Inferior parietal cortex (tissue), 1 donor: Measurements from ENCODE around the gene RSF1.

Experiments used
- DNase-seq: peaks from one replicate; pipeline ENCODE4 v3.0.0-alpha.2; 2016; ENCODE audit errors: extremely low spot score

The RSF1 gene

GRCh38 chr11:77801477-77801876, 19.0 kb downstream of the RSF1 start:
- DNase-seq, result no peak

GRCh38 chr11:77800449-77800848, 20.1 kb downstream of the RSF1 start:
- no peak for DNase-seq

- DNase-seq, result no peak
These were observed 21.2 kb downstream of the RSF1 start for GRCh38 chr11:77799338-77799737.

DNA sequence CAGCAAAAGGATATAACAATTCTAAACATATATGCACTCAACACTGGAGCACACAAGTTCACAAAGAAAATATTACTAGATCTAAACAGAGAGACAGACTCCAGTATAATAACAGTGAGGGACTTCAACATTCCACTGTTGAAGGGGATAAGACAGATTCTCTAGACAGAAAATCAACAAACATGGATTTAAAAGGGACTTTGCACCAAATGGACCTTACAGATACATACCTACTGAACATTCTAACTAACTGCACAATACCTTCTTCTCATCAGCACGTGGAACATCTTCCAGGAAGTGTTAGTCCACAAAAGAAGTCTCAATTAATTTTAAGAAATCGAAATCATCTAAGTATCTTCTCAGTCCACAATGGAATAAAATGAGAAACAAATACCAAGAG, 26.6 kb downstream of the RSF1 start:
- no peak for DNase-seq

DNA sequence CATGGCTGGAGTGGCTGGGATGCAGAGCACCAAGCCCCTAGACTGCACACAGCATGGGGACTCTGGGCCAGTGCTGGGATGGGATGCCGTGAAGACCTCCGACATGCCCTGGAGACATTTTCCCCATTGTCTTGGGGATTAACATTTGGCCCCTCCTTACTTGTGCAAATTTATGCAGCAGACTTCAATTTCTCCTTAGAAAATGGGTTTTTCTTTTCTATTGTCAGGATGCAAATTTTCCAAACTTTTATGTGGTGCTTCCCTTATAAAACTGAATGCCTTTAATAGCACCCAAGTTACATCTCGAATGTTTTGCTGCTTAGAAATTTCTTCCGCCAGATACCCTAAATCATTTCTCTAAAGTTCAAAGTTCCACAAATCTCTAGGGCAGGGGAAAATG, 29.2 kb downstream of the RSF1 start:
- DNase-seq, result no peak

GRCh38 chr11:77789731-77790476, 30.6 kb downstream of the RSF1 start:
- DNase-seq, result no peak

DNA sequence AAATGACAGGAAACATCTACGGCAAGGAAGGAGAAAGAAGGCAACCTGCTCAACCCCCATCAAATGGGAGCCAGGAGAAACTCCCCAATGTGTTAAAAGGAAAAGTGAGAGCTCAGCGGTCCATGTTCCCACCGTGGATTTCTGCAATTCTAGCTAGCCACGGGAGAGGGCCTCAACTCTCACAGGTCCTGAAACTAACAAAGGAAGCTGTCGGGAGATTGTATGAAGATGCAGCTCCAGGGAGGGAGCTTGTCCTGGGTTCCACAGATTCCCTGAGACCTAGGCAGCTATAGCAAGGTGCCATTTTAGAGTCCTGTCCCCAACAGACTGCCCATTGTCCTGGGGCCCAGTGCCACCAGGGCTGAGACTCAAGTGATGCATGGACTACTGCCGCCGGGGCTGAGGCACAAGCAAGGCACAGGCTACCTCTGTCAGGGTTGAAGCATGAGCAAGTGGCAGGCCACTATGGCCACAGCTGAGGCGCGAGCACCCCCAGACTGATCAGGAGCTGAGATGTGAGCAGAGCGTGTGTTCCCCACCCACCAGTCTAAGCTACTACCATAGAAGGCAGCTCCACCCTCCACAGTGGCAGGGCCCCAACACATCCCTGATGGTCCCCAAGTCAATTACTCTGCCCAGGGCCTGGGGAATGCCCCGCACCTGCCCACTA, 31.3 kb downstream of the RSF1 start:
- DNase-seq, result no peak

- DNase-seq, result no peak
These were observed 36.0 kb downstream of the RSF1 start for GRCh38 chr11:77784572-77784971.

DNA sequence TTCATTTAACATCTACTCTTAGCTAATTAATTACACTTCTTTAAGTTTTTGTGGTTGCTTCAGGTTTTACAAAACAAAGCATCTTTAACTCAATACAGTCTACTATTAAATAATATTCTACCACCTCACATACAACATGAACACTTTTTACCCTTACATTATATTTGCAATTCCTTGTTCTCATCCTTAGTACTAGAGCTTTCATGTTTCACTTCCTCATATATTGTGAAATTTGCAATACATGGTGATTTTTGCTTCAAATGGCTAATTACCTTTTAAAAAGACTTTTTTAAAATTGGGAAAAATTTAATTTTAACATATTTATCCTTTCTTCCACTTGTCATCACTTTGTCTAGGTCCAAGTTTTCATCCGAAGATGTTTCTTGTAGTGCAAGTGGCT, 37.5 kb downstream of the RSF1 start:
- no peak for DNase-seq

- no peak for DNase-seq
These were observed 40.6 kb downstream of the RSF1 start for GRCh38 chr11:77779935-77780334.

GRCh38 chr11:77778549-77778948, 42.0 kb downstream of the RSF1 start:
- no peak for DNase-seq

- DNase-seq, result no peak
These were observed 42.4 kb downstream of the RSF1 start for GRCh38 chr11:77778118-77778517.

DNA sequence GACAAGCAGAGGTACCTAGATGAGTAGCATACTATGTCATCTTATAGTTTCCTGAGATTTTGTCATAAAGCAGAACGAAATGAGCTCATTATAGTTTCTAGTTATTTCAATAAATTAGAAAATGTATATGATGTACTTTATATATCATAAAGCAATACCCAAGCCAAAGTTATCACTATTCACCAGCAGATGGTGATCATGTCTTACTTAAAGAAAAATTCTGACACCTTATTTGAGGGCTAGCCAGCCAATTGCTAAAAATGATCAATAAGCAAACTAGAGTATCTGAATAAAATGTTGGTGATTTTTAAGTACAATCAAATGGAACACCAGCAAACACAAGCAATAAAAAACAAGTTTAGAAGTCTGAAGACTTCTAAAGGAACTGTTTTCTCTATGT, 44.1 kb downstream of the RSF1 start:
- DNase-seq, result no peak

GRCh38 chr11:77775936-77776335, 44.6 kb downstream of the RSF1 start:
- no peak for DNase-seq

DNA sequence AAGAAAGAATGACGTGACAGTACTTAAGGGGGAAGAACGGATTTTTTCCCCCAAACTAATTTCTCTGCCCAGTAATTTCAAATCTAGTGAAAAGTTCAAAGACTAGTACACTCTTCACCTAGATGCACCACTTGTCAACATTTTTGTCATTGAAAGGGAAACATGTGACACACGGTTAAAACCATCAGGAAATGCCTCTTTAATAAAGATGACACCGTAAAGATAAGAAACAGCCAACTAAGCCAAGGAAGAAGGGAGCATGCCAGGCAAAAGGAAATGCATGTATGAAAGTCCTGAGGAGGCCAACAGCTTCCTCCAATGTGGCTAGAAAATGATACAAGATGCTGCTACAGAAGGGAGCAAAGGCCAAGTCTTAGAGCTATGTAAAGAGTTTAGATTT, 49.4 kb downstream of the RSF1 start:
- DNase-seq, result no peak

GRCh38 chr11:77770629-77771028, 49.9 kb downstream of the RSF1 start:
- DNase-seq, result no peak

- no peak for DNase-seq
These were observed 58.1 kb downstream of the RSF1 start for GRCh38 chr11:77762426-77762825.

GRCh38 chr11:77761491-77761890, 59.0 kb downstream of the RSF1 start:
- no peak for DNase-seq

DNA sequence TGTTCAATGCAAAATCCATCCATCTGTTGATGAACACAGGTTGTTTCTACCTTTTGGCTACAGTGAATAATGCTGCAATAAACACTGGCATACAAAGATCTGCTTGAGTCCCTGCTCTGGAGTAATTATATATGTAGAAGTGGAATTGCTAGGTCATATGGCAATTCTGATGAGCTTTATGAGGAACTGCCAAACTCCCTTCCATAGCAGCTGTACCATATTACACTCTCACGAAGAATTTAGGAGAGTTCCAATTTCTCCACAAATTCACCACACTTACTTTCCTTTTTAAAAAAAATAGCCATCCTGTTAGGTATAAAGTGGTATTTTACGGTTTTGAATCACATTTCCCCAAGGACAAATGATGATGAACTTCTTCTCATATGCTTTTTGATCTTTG, 62.2 kb downstream of the RSF1 start:
- DNase-seq, result no peak

DNA sequence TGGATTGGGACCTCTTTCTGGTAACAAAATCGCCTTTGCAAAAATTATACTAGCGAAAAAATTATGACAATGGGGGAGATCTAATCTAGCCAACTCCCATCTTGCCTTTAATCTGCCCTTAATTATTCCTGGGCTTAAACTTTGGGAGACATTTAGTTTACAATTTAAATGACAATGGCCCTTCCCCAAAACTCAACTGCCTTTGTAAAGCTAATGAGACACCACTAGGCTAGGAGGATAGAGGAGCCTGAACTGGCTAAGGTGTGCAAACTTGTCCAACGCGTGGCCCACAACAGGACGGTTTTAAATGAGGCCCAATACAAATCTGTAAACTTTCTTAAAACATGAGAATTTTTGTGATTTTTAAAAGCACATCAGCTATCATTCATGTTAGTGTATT, 67.3 kb downstream of the RSF1 start:
- DNase-seq, result no peak

DNA sequence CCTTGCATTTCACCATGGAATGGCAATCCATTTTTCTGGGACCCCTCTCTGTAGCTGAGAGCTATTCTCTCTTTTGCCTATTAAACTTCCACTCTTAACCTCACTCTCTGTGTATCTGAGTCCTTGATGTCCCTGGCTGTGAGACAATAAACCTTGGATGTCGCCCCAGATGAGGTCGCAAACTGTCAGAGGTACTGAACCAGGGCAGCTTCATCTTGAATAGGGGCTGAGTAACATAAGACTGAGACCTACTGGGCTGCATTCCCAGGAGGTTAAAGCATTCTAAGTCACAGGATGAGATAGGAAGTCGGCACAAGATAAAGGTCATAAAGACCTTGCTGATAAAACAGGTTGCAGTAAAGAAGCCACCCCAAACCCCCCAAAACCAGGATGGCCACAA, 68.0 kb downstream of the RSF1 start:
- DNase-seq, result no peak

- DNase-seq, result no peak
These were observed 69.9 kb downstream of the RSF1 start for GRCh38 chr11:77750394-77751156.

DNA sequence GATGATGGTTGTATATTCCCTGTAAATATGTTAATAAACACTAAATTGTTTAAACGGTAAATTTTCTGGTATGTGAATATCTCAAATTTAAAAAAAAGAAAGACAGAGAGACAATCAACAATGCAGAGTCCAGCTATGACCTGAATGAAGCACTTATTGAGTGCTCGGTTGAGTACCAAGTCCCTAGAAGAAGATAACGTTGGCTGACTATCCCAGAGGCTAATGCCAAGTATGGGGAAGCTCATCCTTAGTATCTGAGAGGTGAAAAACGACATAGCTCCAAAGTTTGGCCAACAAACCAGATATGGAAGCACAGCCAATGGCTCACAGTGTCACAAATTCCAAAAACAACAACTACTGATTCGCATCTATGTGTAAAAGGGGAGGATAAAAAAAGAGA, 71.3 kb downstream of the RSF1 start:
- DNase-seq, result no peak
